NOMO-1 treated with dmso at 0.1 percent for 144 hours (cell line): ENCODE results near the gene TMEM184A.

Experiments
- DNase-seq: peaks from one replicate; lab custom pipeline; 2025; ENCODE audit not compliant: unreplicated experiment; lab: John Stamatoyannopoulos, UW

TMEM184A gene

GRCh38 chr7:1553512-1554210 lies 2.3 kb downstream of the TMEM184A start:
- DNase-seq = no peak

- no peak for DNase-seq
Measured at GRCh38 chr7:1552200-1552599, 3.8 kb downstream of the TMEM184A start.

- DNase-seq = no peak
Measured at GRCh38 chr7:1550846-1551155, 5.2 kb downstream of the TMEM184A start.

GRCh38 chr7:1550005-1550845 lies 5.8 kb downstream of the TMEM184A start:
- no peak for DNase-seq

- DNase-seq = no peak
Measured at GRCh38 chr7:1549357-1550004, 6.5 kb downstream of the TMEM184A start.

- no peak for DNase-seq
Measured at GRCh38 chr7:1548944-1549343, 7.1 kb downstream of the TMEM184A start.

- DNase-seq = no peak
Measured at GRCh38 chr7:1548438-1548831, 7.6 kb downstream of the TMEM184A start.

GRCh38 chr7:1547777-1548437 lies 8.1 kb downstream of the TMEM184A start:
- DNase-seq = no peak

- no peak for DNase-seq
Measured at GRCh38 chr7:1546909-1547776, 8.9 kb downstream of the TMEM184A start.

GRCh38 chr7:1546274-1546908 lies 9.6 kb downstream of the TMEM184A start:
- no peak for DNase-seq

GRCh38 chr7:1545417-1546246 lies 10.4 kb downstream of the TMEM184A start:
- DNase-seq = no peak

GRCh38 chr7:1544896-1545416 lies 11.0 kb downstream of the TMEM184A start:
- no peak for DNase-seq

GRCh38 chr7:1544178-1544895 lies 11.7 kb downstream of the TMEM184A start:
- DNase-seq = no peak

- DNase-seq = no peak
Measured at GRCh38 chr7:1543826-1544177, 12.2 kb downstream of the TMEM184A start.

GRCh38 chr7:1542841-1543747 lies 12.9 kb downstream of the TMEM184A start:
- no peak for DNase-seq

- no peak for DNase-seq
Measured at GRCh38 chr7:1542329-1542728, 13.7 kb downstream of the TMEM184A start.

- DNase-seq = no peak
Measured at GRCh38 chr7:1541431-1542162, 14.4 kb downstream of the TMEM184A start.
